ENCODE results near the gene RIN1. TPM values are rescaled to one million over a fixed set of nuclear protein-coding genes. Genes with fewer than 3 reads are reported as not detected.

Gene RIN1
- total and polyA plus RNA-seq, 2 of the 13 experiments (the other 11 are each of a cell fraction or from before 2014, with no cell fraction given): 2.4 to 4.1 TPM

- TF ChIP-seq CBX1 (IDR thresholded peaks at IDR 0.05; ENCODE audit: low read depth): no peak
- TF ChIP-seq, protein P1, sequence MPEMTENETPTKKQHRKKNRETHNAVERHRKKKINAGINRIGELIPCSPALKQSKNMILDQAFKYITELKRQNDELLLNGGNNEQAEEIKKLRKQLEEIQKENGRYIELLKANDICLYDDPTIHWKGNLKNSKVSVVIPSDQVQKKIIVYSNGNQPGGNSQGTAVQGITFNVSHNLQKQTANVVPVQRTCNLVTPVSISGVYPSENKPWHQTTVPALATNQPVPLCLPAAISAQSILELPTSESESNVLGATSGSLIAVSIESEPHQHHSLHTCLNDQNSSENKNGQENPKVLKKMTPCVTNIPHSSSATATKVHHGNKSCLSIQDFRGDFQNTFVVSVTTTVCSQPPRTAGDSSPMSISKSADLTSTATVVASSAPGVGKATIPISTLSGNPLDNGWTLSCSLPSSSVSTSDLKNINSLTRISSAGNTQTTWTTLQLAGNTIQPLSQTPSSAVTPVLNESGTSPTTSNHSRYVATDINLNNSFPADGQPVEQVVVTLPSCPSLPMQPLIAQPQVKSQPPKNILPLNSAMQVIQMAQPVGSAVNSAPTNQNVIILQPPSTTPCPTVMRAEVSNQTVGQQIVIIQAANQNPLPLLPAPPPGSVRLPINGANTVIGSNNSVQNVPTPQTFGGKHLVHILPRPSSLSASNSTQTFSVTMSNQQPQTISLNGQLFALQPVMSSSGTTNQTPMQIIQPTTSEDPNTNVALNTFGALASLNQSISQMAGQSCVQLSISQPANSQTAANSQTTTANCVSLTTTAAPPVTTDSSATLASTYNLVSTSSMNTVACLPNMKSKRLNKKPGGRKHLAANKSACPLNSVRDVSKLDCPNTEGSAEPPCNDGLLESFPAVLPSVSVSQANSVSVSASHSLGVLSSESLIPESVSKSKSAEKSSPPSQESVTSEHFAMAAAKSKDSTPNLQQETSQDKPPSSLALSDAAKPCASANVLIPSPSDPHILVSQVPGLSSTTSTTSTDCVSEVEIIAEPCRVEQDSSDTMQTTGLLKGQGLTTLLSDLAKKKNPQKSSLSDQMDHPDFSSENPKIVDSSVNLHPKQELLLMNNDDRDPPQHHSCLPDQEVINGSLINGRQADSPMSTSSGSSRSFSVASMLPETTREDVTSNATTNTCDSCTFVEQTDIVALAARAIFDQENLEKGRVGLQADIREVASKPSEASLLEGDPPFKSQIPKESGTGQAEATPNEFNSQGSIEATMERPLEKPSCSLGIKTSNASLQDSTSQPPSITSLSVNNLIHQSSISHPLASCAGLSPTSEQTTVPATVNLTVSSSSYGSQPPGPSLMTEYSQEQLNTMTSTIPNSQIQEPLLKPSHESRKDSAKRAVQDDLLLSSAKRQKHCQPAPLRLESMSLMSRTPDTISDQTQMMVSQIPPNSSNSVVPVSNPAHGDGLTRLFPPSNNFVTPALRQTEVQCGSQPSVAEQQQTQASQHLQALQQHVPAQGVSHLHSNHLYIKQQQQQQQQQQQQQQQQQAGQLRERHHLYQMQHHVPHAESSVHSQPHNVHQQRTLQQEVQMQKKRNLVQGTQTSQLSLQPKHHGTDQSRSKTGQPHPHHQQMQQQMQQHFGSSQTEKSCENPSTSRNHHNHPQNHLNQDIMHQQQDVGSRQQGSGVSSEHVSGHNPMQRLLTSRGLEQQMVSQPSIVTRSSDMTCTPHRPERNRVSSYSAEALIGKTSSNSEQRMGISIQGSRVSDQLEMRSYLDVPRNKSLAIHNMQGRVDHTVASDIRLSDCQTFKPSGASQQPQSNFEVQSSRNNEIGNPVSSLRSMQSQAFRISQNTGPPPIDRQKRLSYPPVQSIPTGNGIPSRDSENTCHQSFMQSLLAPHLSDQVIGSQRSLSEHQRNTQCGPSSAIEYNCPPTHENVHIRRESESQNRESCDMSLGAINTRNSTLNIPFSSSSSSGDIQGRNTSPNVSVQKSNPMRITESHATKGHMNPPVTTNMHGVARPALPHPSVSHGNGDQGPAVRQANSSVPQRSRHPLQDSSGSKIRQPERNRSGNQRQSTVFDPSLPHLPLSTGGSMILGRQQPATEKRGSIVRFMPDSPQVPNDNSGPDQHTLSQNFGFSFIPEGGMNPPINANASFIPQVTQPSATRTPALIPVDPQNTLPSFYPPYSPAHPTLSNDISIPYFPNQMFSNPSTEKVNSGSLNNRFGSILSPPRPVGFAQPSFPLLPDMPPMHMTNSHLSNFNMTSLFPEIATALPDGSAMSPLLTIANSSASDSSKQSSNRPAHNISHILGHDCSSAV (CRISPR knock-in tag; IDR thresholded peaks at IDR 0.05; ENCODE audit: borderline replicate concordance): no peak
- peak; percentile 25; the same call in 1 of the 2 replicates for TF ChIP-seq ZNF256 (CRISPR knock-in tag; conservative IDR thresholded peaks at IDR 0.05)
- TF ChIP-seq POLR2G (IDR thresholded peaks at IDR 0.05; ENCODE audit: low read depth, low read length): no peak
- TF ChIP-seq ZNF501 (CRISPR knock-in tag; IDR thresholded peaks at IDR 0.05): peak; percentile 71
- TF ChIP-seq, protein P2, sequence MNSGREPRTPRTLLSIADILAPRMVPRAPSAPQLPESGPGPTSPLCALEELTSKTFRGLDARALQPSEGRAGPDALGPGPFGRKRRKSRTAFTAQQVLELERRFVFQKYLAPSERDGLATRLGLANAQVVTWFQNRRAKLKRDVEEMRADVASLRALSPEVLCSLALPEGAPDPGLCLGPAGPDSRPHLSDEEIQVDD (CRISPR knock-in tag; IDR thresholded peaks at IDR 0.05; ENCODE audit: borderline replicate concordance): peak; percentile 72; the same call in 1 of the 2 replicates
- TF ChIP-seq ZNF44 (CRISPR knock-in tag; IDR thresholded peaks at IDR 0.05): 0 out of 2 replicates have a peak, but pooled peaks have one; percentile 33
- TF ChIP-seq MYPOP (CRISPR knock-in tag; IDR thresholded peaks at IDR 0.05): no peak; the same call in 1 of the 2 replicates
- TF ChIP-seq ZXDC (CRISPR knock-in tag; IDR thresholded peaks at IDR 0.05): no peak
- no peak for TF ChIP-seq TEAD2 (CRISPR knock-in tag; IDR thresholded peaks at IDR 0.05)
- no peak for TF ChIP-seq PCBP2 (optimal IDR thresholded peaks at IDR 0.05; ENCODE audit: low read depth, low read length, poor library complexity, severe bottlenecking)
- no peak for TF ChIP-seq ZNF468 (CRISPR knock-in tag; IDR thresholded peaks at IDR 0.05)
- peak; percentile 77 for TF ChIP-seq XRCC5 (optimal IDR thresholded peaks at IDR 0.05; ENCODE audit: low read length)
- TF ChIP-seq ZBTB7A (CRISPR knock-in tag; IDR thresholded peaks at IDR 0.05): peak; percentile 67; the same call in 1 of the 2 replicates
- TF ChIP-seq SATB2 (CRISPR knock-in tag; IDR thresholded peaks at IDR 0.05): peak; percentile 82; the same call in 1 of the 2 replicates
- TF ChIP-seq, protein P3, sequence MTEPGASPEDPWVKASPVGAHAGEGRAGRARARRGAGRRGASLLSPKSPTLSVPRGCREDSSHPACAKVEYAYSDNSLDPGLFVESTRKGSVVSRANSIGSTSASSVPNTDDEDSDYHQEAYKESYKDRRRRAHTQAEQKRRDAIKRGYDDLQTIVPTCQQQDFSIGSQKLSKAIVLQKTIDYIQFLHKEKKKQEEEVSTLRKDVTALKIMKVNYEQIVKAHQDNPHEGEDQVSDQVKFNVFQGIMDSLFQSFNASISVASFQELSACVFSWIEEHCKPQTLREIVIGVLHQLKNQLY (CRISPR knock-in tag; IDR thresholded peaks at IDR 0.05): peak; percentile 29; the same call in 1 of the 2 replicates
Measured at GRCh38 chr11:66289548-66290329, 46.5 kb downstream of the RIN1 start (continued).

All from HepG2 (cell line).